Gastroesophageal sphincter (tissue), 3 donors: ENCODE data around the gene MED16.

Experiments
- POLR2A ChIP-seq, 2 donors: fragments of 450-650 bp; IDR thresholded peaks; one replicate each; pipeline ENCODE4 v1.6.1; 2017; ENCODE audit warnings: antibody characterized with exemption in 2 of 2, mild to moderate bottlenecking in 2 of 2, moderate library complexity in 1 of 2
- TF ChIP-seq, protein P1 (sequence below), 4 experiments: fragments of 200-600 bp in 2 of 4; fragments of 450-650 bp in 2 of 4; sonication (generic) in 1 of 4; IDR thresholded peaks; one replicate each; pipeline ENCODE4 v1.5.1; 2017 to 2019; ENCODE audit warnings: antibody characterized with exemption in 4 of 4, mild to moderate bottlenecking in 2 of 4, moderate library complexity in 2 of 4

DNA sequence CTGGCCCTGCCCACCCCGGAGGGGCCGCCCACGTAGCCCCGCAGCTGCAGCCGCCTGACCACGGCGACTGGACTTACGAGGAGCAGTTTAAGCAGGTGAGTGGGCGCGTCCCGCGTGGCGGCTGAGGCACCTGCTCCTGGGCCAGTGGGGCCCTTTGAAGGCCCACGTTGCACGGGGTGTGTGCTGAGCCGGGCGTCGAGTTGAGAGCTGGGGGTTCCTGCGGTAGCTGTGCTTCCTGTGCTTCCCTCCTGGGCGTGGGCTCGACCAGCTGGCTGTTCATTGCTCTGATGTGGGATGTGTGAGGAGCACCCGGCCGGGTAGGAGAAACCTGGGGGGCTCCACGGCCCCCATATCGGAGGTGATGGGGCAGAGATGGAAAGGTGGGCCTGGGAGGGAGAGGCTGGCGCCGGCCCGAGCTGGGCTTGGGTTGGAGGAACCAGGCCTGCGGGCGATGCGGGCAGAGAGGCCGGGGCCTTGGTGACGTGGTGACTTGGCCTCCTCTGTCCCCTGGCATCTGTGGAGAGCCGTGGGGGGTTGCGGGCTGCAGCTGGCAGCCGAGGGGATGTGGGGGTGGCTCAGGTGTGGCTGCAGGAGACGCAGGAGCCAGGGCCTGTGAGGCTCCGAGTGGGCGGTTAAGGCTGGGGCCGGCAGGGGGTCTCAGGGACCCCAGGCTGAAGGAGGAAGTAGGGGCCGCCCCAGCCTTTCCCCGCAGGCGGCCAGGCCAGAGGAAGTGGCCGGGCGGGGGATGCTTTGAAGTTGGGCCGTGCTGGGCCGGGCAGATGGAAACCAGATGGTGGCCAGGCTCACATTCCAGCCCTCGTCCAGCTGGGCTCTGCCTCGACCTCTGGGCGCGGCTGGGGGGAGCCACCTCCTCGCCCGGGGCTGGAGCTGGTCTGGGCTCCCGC lies 39.9 kb upstream of the MED16 start:
- TF ChIP-seq, protein P1, sequence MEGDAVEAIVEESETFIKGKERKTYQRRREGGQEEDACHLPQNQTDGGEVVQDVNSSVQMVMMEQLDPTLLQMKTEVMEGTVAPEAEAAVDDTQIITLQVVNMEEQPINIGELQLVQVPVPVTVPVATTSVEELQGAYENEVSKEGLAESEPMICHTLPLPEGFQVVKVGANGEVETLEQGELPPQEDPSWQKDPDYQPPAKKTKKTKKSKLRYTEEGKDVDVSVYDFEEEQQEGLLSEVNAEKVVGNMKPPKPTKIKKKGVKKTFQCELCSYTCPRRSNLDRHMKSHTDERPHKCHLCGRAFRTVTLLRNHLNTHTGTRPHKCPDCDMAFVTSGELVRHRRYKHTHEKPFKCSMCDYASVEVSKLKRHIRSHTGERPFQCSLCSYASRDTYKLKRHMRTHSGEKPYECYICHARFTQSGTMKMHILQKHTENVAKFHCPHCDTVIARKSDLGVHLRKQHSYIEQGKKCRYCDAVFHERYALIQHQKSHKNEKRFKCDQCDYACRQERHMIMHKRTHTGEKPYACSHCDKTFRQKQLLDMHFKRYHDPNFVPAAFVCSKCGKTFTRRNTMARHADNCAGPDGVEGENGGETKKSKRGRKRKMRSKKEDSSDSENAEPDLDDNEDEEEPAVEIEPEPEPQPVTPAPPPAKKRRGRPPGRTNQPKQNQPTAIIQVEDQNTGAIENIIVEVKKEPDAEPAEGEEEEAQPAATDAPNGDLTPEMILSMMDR (IDR thresholded peaks at IDR 0.05) = peak in 1 of 4 experiments; percentile 14
- no peak for TF ChIP-seq POLR2A (IDR thresholded peaks at IDR 0.05)
